ENCODE data around the gene MYBPH.

The MYBPH gene

GRCh38 chr1:203144661-203145060, 31.0 kb downstream of the MYBPH start:
- DNase-seq (ENCODE audit: extremely low spot score): no peak
- no peak for TF ChIP-seq CTCF (IDR thresholded peaks at IDR 0.05; ENCODE audit: control extremely low read depth, extremely low read depth, low read depth, missing control alignments)
- CTCF ChIA-PET: no interaction called here
- POLR2A ChIA-PET: no interaction called here

GRCh38 chr1:203143641-203144040, 32.0 kb downstream of the MYBPH start:
- ChIA-PET CTCF (no interaction called here), POLR2A (no interaction called here)
- DNase-seq (ENCODE audit: extremely low spot score): no peak
- no peak for TF ChIP-seq CTCF (IDR thresholded peaks at IDR 0.05; ENCODE audit: control extremely low read depth, extremely low read depth, low read depth, missing control alignments)

- ChIA-PET CTCF (no interaction called here), POLR2A (no interaction called here)
- TF ChIP-seq CTCF (IDR thresholded peaks at IDR 0.05; ENCODE audit: control extremely low read depth, extremely low read depth, low read depth, missing control alignments): no peak
- no peak for DNase-seq (ENCODE audit: extremely low spot score)
Observed at GRCh38 chr1:203142684-203143408, 32.8 kb downstream of the MYBPH start.

- no peak for TF ChIP-seq CTCF (IDR thresholded peaks at IDR 0.05; ENCODE audit: control extremely low read depth, extremely low read depth, low read depth, missing control alignments)
- ChIA-PET CTCF (no interaction called here), POLR2A (no interaction called here)
- DNase-seq (ENCODE audit: extremely low spot score): no peak
Observed at GRCh38 chr1:203142124-203142523, 33.5 kb downstream of the MYBPH start.

- POLR2A ChIA-PET: no interaction called here
- TF ChIP-seq CTCF (IDR thresholded peaks at IDR 0.05; ENCODE audit: control extremely low read depth, extremely low read depth, low read depth, missing control alignments): no peak
- CTCF ChIA-PET: interaction anchor here (0.6 to 1.8 kb wide), 4 partner anchors 9 to 96 kb away, joined by 3 to 6 read pairs (median 3); no protein-coding TSS in a partner anchor
- no peak for DNase-seq (ENCODE audit: extremely low spot score)
Observed at GRCh38 chr1:203140743-203141520, 34.7 kb downstream of the MYBPH start.

GRCh38 chr1:203139976-203140475, 35.6 kb downstream of the MYBPH start:
- ChIA-PET CTCF (interaction anchor here (1.8 kb wide), 1 partner anchor 33 kb away, joined by 6 read pairs; no protein-coding TSS in a partner anchor), POLR2A (no interaction called here)
- no peak for TF ChIP-seq CTCF (IDR thresholded peaks at IDR 0.05; ENCODE audit: control extremely low read depth, extremely low read depth, low read depth, missing control alignments)
- DNase-seq (ENCODE audit: extremely low spot score): no peak
